Activated naive CD4-positive, alpha-beta T cell treated with anti-CD3 and anti-CD28 coated beads, Interleukin-2, amount 10 ng/mL, durations not matched to agents 7 days and 5 days (primary cell): ENCODE data around the gene LRRC25.
A peak's percentile ranks its signal among the peaks of the same experiment; 100 is the strongest.

Experiments
- CTCF ChIA-PET: fragments of 350-600 bp; sonication (Branson Sonifier 250); formaldehyde crosslinking; loops from one replicate; lab custom pipeline; 2021; ENCODE audit warnings: antibody characterized with exemption; lab: Charles Lee
- DNase-seq: peaks from one replicate; pipeline ENCODE4 v3.0.0-alpha.2; 2020
- H3K27ac Mint-ChIP-seq: one replicate; pipeline ENCODE4 v1.8.0; 2021; ENCODE audit warnings: mild to moderate bottlenecking, moderate library complexity, mixed read lengths
- H3K27me3 Mint-ChIP-seq: one replicate; pipeline ENCODE4 v1.8.0; 2021; ENCODE audit warnings: mild to moderate bottlenecking, mixed read lengths
- H3K36me3 Mint-ChIP-seq: one replicate; pipeline ENCODE4 v1.8.0; 2021; ENCODE audit warnings: mixed read lengths
- H3K4me1 Mint-ChIP-seq: one replicate; pipeline ENCODE4 v1.8.0; 2021; ENCODE audit warnings: mixed read lengths
- H3K4me3 Mint-ChIP-seq: one replicate; pipeline ENCODE4 v1.8.0; 2021; ENCODE audit warnings: mild to moderate bottlenecking, moderate library complexity, mixed read lengths
- H3K9me3 Mint-ChIP-seq: one replicate; pipeline ENCODE4 v1.8.0; 2021; ENCODE audit warnings: mixed read lengths

LRRC25 gene

DNA sequence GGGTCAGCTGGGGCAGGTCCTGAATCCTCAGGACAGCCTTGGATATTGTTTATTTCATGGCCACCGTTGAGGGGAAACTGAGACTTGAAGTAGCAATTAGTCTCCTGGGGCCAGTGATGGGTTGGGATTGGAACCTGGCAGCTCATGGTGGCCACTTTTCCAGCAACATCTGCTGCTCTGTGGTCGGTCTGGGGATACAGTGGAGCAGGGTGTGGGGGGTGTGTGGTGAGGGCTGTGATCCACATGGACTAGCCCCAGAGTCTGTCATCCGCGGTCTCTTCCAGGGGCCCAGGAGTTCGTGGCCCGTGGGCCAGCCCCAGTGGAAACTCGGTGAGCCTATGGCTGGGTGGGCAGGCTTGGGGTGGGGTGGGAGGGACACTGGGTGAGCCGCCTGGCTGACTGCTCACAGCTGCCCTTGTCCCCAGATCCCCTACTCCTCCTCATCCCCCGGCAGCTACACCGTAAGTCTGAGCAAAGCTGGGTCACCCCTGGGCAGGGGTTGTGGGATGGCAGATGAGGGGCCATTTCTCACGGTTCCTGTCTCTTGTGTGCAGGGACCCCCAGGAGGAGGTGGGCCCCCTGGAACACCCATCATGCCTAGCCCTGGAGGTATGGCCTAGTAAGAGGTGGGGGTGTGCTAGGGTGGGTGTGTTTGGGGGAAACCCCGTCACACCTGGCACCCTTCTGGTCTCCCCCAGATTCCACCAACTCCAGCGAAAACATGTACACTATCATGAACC is 35.0 kb upstream of the LRRC25 start:
- Mint-ChIP-seq H3K4me3 (peak overlapping the region; percentile 18), H3K4me1 (peaks cover 38% of the 10 kb centered on the region), H3K9me3 (no peaks in the 10 kb centered on the region), H3K27ac (no peak overlapping the region), H3K27me3 (peaks cover 6% of the 10 kb centered on the region), H3K36me3 (peaks cover 10% of the 10 kb centered on the region)
- CTCF ChIA-PET: interaction anchor here (1.0 kb wide), 1 partner anchor 9 kb away, joined by 7 read pairs; no protein-coding TSS in a partner anchor
- DNase-seq: no peak

- no peak overlapping the region for H3K4me3 Mint-ChIP-seq
- no peak overlapping the region for H3K27ac Mint-ChIP-seq
- peaks cover 40% of the 10 kb centered on the region for H3K4me1 Mint-ChIP-seq
- peaks cover 10% of the 10 kb centered on the region for H3K36me3 Mint-ChIP-seq
- CTCF ChIA-PET: interaction anchor here (1.0 kb wide), 1 partner anchor 10 kb away, joined by 7 read pairs; no protein-coding TSS in a partner anchor
- DNase-seq: no peak
- no peaks in the 10 kb centered on the region for H3K27me3 Mint-ChIP-seq
- H3K9me3 Mint-ChIP-seq: no peaks in the 10 kb centered on the region
These were observed 34.2 kb upstream of the LRRC25 start for GRCh38 chr19:18431351-18432197.

GRCh38 chr19:18430417-18431144 is 33.2 kb upstream of the LRRC25 start:
- Mint-ChIP-seq H3K27me3 (no peaks in the 10 kb centered on the region), H3K4me1 (peaks cover 42% of the 10 kb centered on the region), H3K9me3 (no peaks in the 10 kb centered on the region), H3K4me3 (no peak overlapping the region), H3K27ac (no peak overlapping the region), H3K36me3 (peaks cover 10% of the 10 kb centered on the region)
- CTCF ChIA-PET: no interaction called here
- no peak for DNase-seq

GRCh38 chr19:18429717-18430416 is 32.4 kb upstream of the LRRC25 start:
- CTCF ChIA-PET: no interaction called here

GRCh38 chr19:18428787-18429674 is 31.6 kb upstream of the LRRC25 start:
- H3K27me3 Mint-ChIP-seq: no peaks in the 10 kb centered on the region

More at GRCh38 chr19:18429717-18430416, 32.4 kb upstream of the LRRC25 start:
- peak; percentile 54 for DNase-seq
- Mint-ChIP-seq H3K27ac (peak overlapping the region; percentile 88), H3K27me3 (no peaks in the 10 kb centered on the region), H3K9me3 (no peaks in the 10 kb centered on the region), H3K4me1 (peaks cover 46% of the 10 kb centered on the region), H3K36me3 (peaks cover 9% of the 10 kb centered on the region), H3K4me3 (peak overlapping the region; percentile 58)

DNA sequence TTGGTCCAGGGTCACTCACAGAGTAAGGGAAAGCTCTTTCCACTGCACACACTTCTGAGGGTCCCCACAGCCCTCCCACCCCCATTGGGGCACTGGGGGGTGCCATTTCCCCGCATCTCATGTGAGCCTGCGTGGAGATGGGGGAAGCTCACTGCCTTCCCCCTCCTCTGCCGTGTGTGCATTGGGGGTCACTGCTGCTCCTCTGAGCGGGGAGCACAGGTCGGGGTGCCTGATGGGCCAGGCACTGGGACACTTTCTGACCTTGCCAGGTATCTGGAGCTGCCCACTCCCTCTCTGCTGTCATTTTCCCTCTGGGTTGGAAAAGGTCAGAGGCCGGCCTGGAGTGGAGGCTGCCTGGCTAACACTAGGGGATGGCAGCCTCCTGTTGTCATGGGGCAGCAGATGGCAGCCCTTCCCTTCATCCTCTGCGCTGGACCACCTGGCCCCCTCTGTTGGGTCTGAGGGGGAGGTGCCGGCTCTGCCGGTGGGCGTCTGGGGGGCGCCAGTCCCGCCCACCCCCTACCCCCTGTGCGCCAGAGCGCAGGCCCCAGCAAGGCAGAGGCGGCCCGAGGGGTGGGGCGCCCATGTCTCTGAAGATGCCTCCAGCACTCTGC is 30.9 kb upstream of the LRRC25 start:
- peak overlapping the region; percentile 55 for H3K27ac Mint-ChIP-seq
- DNase-seq: no peak
- H3K4me1 Mint-ChIP-seq: peaks cover 57% of the 10 kb centered on the region
- H3K9me3 Mint-ChIP-seq: no peaks in the 10 kb centered on the region
- no peaks in the 10 kb centered on the region for H3K27me3 Mint-ChIP-seq
- CTCF ChIA-PET: interaction anchor here (1.0 kb wide), 1 partner anchor 9 kb away, joined by 3 read pairs; the partner anchor contains the start of gene SSBP4
- peaks cover 6% of the 10 kb centered on the region for H3K36me3 Mint-ChIP-seq
- no peak overlapping the region for H3K4me3 Mint-ChIP-seq

More at GRCh38 chr19:18428787-18429674, 31.6 kb upstream of the LRRC25 start:
- peak; percentile 90 for DNase-seq
- no peaks in the 10 kb centered on the region for H3K9me3 Mint-ChIP-seq
- peak overlapping the region; percentile 72 for H3K27ac Mint-ChIP-seq
- H3K4me1 Mint-ChIP-seq: peaks cover 50% of the 10 kb centered on the region
- CTCF ChIA-PET: interaction anchor here (1.0 kb wide), 1 partner anchor 10 kb away, joined by 3 read pairs; the partner anchor contains the start of gene SSBP4
- peak overlapping the region; percentile 58 for H3K4me3 Mint-ChIP-seq
- H3K36me3 Mint-ChIP-seq: peaks cover 5% of the 10 kb centered on the region

DNA sequence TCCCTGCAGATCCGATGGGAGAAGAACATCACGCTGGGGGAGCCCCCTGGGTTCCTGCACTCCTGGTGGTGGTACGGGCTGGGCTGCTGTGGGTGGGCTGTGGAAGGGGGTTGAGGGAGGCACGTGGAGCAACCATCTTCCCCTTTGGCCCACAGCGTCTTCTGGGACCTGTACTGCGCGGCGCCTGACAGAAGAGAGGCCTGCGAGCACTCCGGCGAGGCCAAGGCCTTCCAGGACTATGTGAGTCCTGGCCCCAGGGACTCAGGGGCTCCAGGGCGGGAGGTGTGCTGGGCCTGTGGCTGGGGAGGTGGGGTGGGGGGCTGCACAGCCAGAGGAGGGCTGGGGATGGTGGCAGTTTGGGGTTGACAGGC is 30.3 kb upstream of the LRRC25 start:
- no peak overlapping the region for H3K4me3 Mint-ChIP-seq
- H3K4me1 Mint-ChIP-seq: peaks cover 61% of the 10 kb centered on the region
- peaks cover 11% of the 10 kb centered on the region for H3K36me3 Mint-ChIP-seq
- no peak for DNase-seq
- no peak overlapping the region for H3K27ac Mint-ChIP-seq
- H3K27me3 Mint-ChIP-seq: no peaks in the 10 kb centered on the region
- H3K9me3 Mint-ChIP-seq: no peaks in the 10 kb centered on the region
- CTCF ChIA-PET: no interaction called here

DNA sequence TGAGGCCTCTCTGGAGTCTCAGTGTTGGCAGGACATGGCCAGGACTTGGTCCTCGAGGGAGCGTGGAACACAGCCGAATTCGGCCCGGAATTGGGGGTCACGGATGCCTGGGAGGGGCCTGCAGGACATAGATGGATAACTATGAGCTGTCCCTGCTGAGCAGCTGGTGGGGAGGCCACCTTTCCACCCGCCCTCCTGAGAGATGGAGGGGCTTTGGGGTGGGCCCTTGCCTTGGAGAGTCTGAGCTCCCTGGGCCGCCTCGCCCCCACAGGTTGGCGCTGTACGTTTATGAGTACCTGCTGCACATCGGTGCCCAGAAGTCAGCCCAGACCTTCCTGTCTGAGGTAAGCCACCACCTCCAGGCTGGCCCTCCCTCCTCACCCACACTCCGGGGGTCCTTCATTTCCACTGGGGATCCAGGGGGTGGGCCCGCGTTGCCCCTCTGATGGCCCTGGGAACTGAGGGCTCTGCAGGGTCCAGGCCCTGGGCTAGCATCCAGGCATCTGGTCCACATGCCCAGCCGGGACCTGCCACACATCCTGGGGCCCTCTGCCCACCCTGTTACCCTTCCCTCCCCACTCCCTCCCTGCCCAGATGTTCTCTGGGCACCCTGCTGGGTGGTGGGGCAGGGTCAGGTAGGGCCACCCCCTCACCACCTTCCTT is 29.8 kb upstream of the LRRC25 start:
- no peak overlapping the region for H3K4me3 Mint-ChIP-seq
- CTCF ChIA-PET: no interaction called here
- peaks cover 10% of the 10 kb centered on the region for H3K36me3 Mint-ChIP-seq
- H3K27ac Mint-ChIP-seq: no peak overlapping the region
- no peaks in the 10 kb centered on the region for H3K9me3 Mint-ChIP-seq
- DNase-seq: no peak
- H3K4me1 Mint-ChIP-seq: peaks cover 63% of the 10 kb centered on the region
- H3K27me3 Mint-ChIP-seq: no peaks in the 10 kb centered on the region

- H3K4me3 Mint-ChIP-seq: no peak overlapping the region
- H3K4me1 Mint-ChIP-seq: peaks cover 70% of the 10 kb centered on the region
- H3K27me3 Mint-ChIP-seq: no peaks in the 10 kb centered on the region
- peaks cover 11% of the 10 kb centered on the region for H3K36me3 Mint-ChIP-seq
- DNase-seq: no peak
- CTCF ChIA-PET: no interaction called here
- H3K27ac Mint-ChIP-seq: peak overlapping the region; percentile 28
- H3K9me3 Mint-ChIP-seq: no peaks in the 10 kb centered on the region
These were observed 29.0 kb upstream of the LRRC25 start for GRCh38 chr19:18426416-18426767.

GRCh38 chr19:18425515-18426415 is 28.3 kb upstream of the LRRC25 start:
- Mint-ChIP-seq H3K9me3 (no peaks in the 10 kb centered on the region), H3K27ac (peak overlapping the region; percentile 73), H3K4me1 (peaks cover 76% of the 10 kb centered on the region), H3K36me3 (peaks cover 11% of the 10 kb centered on the region), H3K27me3 (no peaks in the 10 kb centered on the region), H3K4me3 (no peak overlapping the region)
- DNase-seq: no peak
- CTCF ChIA-PET: no interaction called here

GRCh38 chr19:18424890-18425514 is 27.6 kb upstream of the LRRC25 start:
- Mint-ChIP-seq H3K4me3 (no peak overlapping the region), H3K27me3 (no peaks in the 10 kb centered on the region), H3K9me3 (no peaks in the 10 kb centered on the region), H3K36me3 (peaks cover 13% of the 10 kb centered on the region), H3K27ac (no peak overlapping the region), H3K4me1 (peaks cover 76% of the 10 kb centered on the region)
- no peak for DNase-seq
- CTCF ChIA-PET: no interaction called here
